ENCODE results near the gene MYL9. TPM values are rescaled to one million over a fixed set of nuclear protein-coding genes. Genes with fewer than 3 reads are reported as not detected.

The MYL9 gene
- total RNA-seq, 4 donors from 2014 or later = 2,169 to 3,466 (median 2,516) TPM

GRCh38 chr20:36599912-36600345, 58.6 kb downstream of the MYL9 start:
- WGBS = 43% methylated on average over 5 of the region's 5 CpGs
- intact Hi-C loops (cut with DNase I) = loop anchor here (10.0 kb wide), 2 partner anchors 155 to 265 kb away; a partner anchor contains a TSS
- no peaks in the 10 kb centered on the region for H3K9me3 ChIP-seq
- H3K27me3 ChIP-seq = no peaks in the 10 kb centered on the region
- H3K4me1 ChIP-seq = peaks cover 2 to 3% (median 2%) of the 10 kb centered on the region in 4 donors
- no peak overlapping the region for H3K27ac ChIP-seq (replicated peaks in 1 of 4)
- peaks cover 0 to 4% (median 0%) of the 10 kb centered on the region in 4 donors for H3K36me3 ChIP-seq
- TF ChIP-seq CTCF (IDR thresholded peaks at IDR 0.05) (no peak), POLR2A (IDR thresholded peaks at IDR 0.05; ENCODE audit: low read depth) (no peak), POLR2AphosphoS5 (IDR thresholded peaks at IDR 0.05) (no peak), EP300 (IDR thresholded peaks at IDR 0.05) (no peak)
- H3K4me3 ChIP-seq = no peak overlapping the region
- DNase-seq (ENCODE audit: extremely low spot score) = no peak

Small RNAs within 50 kb of the gene (small RNA-seq; reads per million reads assigned to genes)
- 0 reads per million in 3 donors for gene RF00017

Other genes starting within 250 kb of the MYL9 start
- 10 to 100 TPM; 43.6 to 90.0 (median 48.8) TPM for gene DLGAP4, start 235.2 kb upstream of the MYL9 start, total RNA-seq
- gene TGIF2, start 32.1 kb downstream of the MYL9 start, total RNA-seq = 10 to 100 TPM in 2 of 4 donors, 1 to 10 TPM in 2; 5.8 to 18.5 (median 10.6) TPM
- 10 to 100 TPM; 60.2 to 94.8 (median 81.6) TPM for gene RAB5IF, start 64.3 kb downstream of the MYL9 start, total RNA-seq
- gene SLA2, start 104.7 kb downstream of the MYL9 start, total RNA-seq = under 1 TPM; 0.26 to 0.99 (median 0.35) TPM
- 10 to 100 TPM; 17.1 to 22.8 (median 22.3) TPM for gene NDRG3, start 204.6 kb downstream of the MYL9 start, total RNA-seq
- gene DSN1, start 232.2 kb downstream of the MYL9 start, total RNA-seq = 1 to 10 TPM; 5.1 to 7.5 (median 6.3) TPM